Peyer's patch (tissue), 4 donors: ENCODE results near the gene TMEM209.

Experiments
- CTCF ChIP-seq, 6 experiments: fragments of 450-650 bp in 4 of 6; fragments of 200-600 bp in 2 of 6; sonication (generic) in 1 of 6; IDR thresholded peaks; one replicate each; pipeline ENCODE4 v1.5.1; 2017 to 2019; ENCODE audit warnings: antibody characterized with exemption in 6 of 6, mild to moderate bottlenecking in 3 of 6, moderate library complexity in 1 of 6
- POLR2A ChIP-seq, 2 donors: fragments of 450-650 bp; IDR thresholded peaks; one replicate each; pipeline ENCODE4 v1.5.1; 2017; ENCODE audit warnings: antibody characterized with exemption in 2 of 2, mild to moderate bottlenecking in 2 of 2, moderate library complexity in 2 of 2

GRCh38 chr7:130114776-130115175 lies 90.4 kb downstream of the TMEM209 start:
- TF ChIP-seq POLR2A (IDR thresholded peaks at IDR 0.05) (no peak), CTCF (IDR thresholded peaks at IDR 0.05) (no peak)
